Esophagus muscularis mucosa (tissue), 4 donors: ENCODE measurements around the gene C2CD2L.

Experiments used
- EP300 ChIP-seq: sonication (generic); formaldehyde crosslinking; IDR thresholded peaks from one replicate; pipeline ENCODE4 v1.6.1; 2017; ENCODE audit warnings: antibody characterized with exemption
- POLR2A ChIP-seq: fragments of 450-650 bp; IDR thresholded peaks from one replicate; pipeline ENCODE4 v1.6.1; 2017; ENCODE audit warnings: antibody characterized with exemption, moderate library complexity, mild to moderate bottlenecking, low read depth
- TF ChIP-seq, protein P1 (sequence below), 3 experiments: fragments of 200-600 bp in 2 of 3; fragments of 450-650 bp in 1 of 3; sonication (generic) in 2 of 3; IDR thresholded peaks; one replicate each; pipeline ENCODE4 v1.5.1; 2017 to 2019; ENCODE audit warnings: antibody characterized with exemption in 3 of 3, mild to moderate bottlenecking in 2 of 3, moderate library complexity in 1 of 3

DNA sequence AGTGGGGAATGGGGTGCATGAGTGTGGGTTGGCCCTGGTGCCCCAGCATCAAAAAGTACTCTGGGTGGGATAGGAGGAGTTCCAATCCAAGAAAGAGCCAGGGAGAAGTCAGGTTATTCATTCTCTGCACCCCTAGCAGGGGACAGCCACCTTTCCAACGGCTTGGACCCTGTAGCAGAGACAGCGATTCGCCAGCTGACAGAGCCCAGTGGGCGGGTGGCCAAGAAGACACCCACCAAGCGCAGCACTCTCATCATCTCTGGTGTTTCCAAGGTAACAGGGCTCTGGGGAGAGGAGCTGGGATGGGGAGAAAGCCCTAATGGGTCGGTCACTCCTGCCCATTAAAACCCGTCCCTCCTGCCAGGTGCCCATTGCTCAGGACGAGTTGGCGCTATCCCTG is 6.6 kb downstream of the C2CD2L start:
- TF ChIP-seq, protein P1, sequence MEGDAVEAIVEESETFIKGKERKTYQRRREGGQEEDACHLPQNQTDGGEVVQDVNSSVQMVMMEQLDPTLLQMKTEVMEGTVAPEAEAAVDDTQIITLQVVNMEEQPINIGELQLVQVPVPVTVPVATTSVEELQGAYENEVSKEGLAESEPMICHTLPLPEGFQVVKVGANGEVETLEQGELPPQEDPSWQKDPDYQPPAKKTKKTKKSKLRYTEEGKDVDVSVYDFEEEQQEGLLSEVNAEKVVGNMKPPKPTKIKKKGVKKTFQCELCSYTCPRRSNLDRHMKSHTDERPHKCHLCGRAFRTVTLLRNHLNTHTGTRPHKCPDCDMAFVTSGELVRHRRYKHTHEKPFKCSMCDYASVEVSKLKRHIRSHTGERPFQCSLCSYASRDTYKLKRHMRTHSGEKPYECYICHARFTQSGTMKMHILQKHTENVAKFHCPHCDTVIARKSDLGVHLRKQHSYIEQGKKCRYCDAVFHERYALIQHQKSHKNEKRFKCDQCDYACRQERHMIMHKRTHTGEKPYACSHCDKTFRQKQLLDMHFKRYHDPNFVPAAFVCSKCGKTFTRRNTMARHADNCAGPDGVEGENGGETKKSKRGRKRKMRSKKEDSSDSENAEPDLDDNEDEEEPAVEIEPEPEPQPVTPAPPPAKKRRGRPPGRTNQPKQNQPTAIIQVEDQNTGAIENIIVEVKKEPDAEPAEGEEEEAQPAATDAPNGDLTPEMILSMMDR (IDR thresholded peaks at IDR 0.05): no peak
- no peak for TF ChIP-seq POLR2A
- no peak for TF ChIP-seq EP300
